Stimulated activated CD8-positive, alpha-beta memory T cell treated with anti-CD3 and anti-CD28 coated beads, Interleukin-2, amount 100 ng/mL, for 1 hour (primary cell): ENCODE results near the gene TRNT1.

Experiments
- DNase-seq, 2 donors: peaks; one replicate each; pipeline ENCODE4 v3.0.0-alpha.2; 2020; ENCODE audit warnings: low read depth in 2 of 2

TRNT1 gene

DNA sequence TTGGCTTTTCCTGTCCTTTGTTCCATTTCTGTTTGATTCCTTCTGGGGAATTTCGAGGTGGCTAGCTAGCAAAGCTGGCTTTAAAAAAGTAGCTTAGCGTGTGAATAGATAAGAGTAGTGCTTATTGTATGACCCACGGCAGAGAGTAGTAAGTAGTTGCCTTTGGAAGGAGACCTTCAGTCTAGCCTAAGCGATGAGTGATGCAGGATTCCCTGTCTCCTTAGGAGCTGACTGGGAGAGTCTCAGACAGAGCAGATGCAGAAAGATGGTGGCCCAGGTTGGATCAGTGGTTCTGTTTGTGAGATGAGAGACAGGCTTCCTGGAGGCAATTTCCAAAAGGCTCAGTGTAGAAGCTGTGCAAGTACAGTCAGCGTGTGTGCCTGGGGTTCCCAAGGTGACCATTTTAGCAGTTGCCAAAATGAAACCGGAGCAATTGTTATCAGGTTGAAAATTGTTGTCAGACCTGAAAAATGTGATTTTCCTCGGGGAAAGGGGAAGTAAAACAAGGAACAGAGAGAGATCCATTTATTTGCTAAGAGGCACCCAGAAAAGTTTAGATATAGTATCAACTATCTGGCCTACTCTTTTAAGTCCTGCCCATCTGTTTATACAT is 15.9 kb upstream of the TRNT1 start:
- DNase-seq: no peak

DNA sequence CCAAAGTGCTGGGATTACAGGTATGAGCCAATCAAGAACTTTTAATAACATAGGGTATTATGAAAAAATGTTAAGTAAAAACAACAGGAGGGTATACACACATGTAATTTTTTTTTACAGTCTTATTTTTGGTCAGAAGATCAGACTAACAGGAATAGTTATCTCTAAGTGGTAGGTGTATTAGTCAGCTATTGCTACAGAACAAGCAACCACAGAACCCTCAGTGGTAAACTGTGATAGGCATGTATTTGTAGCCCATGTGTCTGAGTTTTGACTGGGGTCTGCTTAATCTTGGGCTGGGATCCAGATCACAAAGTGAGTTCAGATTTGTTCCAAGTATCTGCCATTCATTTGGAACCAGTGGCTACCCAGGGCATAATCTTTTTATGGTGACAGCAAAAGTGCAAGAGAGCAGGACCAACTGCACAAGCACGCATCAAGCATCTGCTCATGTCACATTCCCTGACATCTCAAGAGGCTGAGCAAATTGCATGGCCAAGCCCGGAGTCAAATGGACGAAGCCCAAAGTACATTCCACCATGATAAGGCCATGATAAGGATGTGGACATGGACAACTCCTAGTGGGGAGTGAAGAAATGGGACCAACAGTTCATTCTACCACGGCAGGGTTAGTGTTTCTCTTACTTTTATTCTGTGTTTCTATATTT is 13.6 kb upstream of the TRNT1 start:
- no peak for DNase-seq

GRCh38 chr3:3117651-3118050 is 9.1 kb upstream of the TRNT1 start:
- DNase-seq: no peak

- no peak for DNase-seq
Observed at GRCh38 chr3:3119393-3119851, 7.3 kb upstream of the TRNT1 start.

GRCh38 chr3:3125977-3126376 is 763 bp upstream of the TRNT1 start:
- DNase-seq: no peak

DNA sequence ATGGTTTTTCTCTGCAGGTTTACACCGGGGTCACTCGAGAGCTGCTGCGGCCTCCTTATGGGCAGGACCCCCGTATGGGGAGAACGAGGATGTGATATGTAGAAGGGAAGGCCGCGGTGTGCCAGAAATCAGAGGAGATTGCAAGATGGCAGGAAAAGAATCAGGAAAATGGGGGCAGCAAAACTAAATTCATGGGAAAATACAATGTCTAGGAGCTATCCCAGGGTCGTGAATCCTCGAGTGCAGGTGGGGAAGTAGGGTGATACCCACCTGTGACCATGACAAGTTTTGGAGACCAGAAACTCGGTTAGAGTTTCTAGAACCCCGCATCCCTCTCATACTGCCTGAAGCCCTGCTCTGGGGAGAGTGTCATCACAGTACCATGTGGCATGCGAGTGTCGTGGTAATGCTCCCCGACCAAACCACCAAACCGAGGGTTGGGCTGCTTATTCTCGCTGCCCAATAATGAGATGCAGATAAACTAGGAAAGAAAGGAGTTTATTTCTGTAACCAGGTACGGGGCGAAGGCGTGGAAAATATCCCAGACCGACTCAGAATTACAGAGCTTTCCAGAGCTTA is 781 bp downstream of the TRNT1 start:
- DNase-seq: no peak

GRCh38 chr3:3129579-3129978 is 2.8 kb downstream of the TRNT1 start:
- no peak for DNase-seq

- no peak for DNase-seq
Observed at GRCh38 chr3:3133500-3133899, 6.8 kb downstream of the TRNT1 start.

DNA sequence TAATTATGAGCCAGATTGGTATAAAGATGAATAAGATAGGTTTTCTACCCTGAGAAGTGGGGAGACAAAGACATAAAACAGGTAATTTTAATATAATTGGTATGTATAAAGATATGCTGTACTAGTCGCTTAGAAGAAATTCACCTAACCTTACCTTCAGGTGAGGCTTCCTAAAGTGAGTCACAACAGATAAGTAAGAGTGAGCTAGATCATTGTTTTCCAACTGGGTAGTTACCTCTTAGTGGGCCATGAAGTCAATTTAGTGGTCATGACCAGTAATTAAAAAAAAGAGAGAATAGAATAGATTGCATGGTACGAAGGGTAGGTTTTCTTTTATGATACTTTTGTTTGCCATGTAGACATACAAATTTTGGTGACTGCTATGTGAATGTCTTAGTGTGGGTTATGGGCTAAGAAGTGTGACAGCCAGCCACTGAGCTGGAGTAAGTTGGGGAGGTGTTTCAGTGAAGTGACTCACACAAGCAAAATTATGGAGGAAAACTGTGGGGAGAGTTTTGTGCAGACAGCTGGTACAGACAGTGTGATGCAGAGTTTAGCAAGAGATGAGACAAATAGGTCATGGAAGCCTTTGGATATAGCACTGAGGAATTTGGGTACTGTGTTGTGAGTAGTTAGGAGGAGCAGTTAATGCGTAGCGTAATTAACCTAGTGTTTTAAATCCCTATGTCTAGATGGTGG is 8.2 kb downstream of the TRNT1 start:
- DNase-seq: no peak

- DNase-seq: no peak
Observed at GRCh38 chr3:3137526-3137925, 10.8 kb downstream of the TRNT1 start.

DNA sequence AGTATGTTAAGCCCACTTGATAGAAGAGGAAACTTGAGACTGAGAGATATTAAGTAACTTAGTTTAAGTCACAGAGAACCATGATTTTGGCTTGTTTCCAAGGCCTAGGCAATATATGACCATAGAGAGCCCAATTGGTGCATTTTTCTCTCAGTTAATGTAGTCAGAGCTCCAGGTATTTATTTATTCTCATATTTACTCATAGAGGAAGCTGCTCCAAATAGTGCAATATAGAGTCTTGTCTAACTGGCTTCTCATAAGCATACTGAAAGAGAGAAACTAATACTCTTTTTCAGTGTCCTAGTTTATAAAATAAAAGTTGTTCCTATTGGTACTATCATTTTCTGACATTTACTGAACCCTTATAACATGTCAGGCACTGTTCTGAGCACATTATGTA is 15.2 kb downstream of the TRNT1 start:
- no peak for DNase-seq

- no peak for DNase-seq
Observed at GRCh38 chr3:3145831-3146230, 19.1 kb downstream of the TRNT1 start.

GRCh38 chr3:3149560-3149959 is 22.8 kb downstream of the TRNT1 start:
- no peak for DNase-seq

GRCh38 chr3:3151513-3151912 is 24.8 kb downstream of the TRNT1 start:
- no peak for DNase-seq

- no peak for DNase-seq
Observed at GRCh38 chr3:3154879-3155610, 28.3 kb downstream of the TRNT1 start.

- DNase-seq: no peak
Observed at GRCh38 chr3:3157484-3157883, 30.7 kb downstream of the TRNT1 start.

GRCh38 chr3:3160826-3161225 is 34.1 kb downstream of the TRNT1 start:
- no peak for DNase-seq

DNA sequence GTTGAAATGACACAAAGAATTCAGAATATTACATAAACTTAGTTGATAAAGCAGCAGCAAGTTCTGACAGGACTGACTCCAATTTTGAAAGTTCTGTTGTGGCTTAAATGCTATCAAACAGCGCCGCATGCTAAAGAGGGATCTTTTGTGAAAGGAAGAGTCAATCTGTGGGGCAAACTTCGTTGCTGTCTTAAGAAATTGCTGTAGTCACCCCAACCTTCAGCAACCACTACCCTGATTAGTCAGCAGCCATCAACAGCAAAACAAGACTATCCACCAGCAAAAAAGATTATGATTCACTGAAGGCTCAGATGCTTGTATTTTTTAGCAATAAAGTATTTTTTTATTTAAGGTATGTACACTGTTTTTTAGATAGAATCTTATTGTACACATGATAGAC is 38.5 kb downstream of the TRNT1 start:
- no peak for DNase-seq

DNA sequence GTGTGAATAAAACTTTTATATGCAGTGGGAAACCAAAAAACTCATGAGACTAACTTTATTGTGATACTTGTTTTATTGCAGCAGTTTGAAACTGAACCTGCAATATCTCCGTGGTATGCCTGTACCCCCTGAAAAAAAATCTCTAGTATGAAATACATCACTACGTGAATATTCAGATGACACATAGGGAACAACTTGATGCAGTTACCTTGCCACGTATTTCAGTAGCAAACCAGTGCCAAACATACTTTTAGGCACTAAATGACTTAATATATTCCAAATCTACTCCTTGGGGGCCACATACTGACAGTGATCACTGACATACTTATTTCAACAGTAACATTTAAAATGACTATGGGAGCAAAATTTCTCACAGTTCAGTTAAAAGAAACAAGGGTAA is 38.9 kb downstream of the TRNT1 start:
- DNase-seq: no peak

- DNase-seq: no peak
Observed at GRCh38 chr3:3170998-3171397, 44.3 kb downstream of the TRNT1 start.

GRCh38 chr3:3172627-3173026 is 45.9 kb downstream of the TRNT1 start:
- DNase-seq: no peak

GRCh38 chr3:3177861-3178497 is 51.2 kb downstream of the TRNT1 start:
- no peak for DNase-seq
